Measurements from ENCODE around the gene KATNB1. TPM values are rescaled to one million over a fixed set of nuclear protein-coding genes. Genes with fewer than 3 reads are reported as not detected.

The KATNB1 gene
- total RNA-seq, 2 experiments from 2014 or later, result 21.0 to 22.3 TPM

DNA sequence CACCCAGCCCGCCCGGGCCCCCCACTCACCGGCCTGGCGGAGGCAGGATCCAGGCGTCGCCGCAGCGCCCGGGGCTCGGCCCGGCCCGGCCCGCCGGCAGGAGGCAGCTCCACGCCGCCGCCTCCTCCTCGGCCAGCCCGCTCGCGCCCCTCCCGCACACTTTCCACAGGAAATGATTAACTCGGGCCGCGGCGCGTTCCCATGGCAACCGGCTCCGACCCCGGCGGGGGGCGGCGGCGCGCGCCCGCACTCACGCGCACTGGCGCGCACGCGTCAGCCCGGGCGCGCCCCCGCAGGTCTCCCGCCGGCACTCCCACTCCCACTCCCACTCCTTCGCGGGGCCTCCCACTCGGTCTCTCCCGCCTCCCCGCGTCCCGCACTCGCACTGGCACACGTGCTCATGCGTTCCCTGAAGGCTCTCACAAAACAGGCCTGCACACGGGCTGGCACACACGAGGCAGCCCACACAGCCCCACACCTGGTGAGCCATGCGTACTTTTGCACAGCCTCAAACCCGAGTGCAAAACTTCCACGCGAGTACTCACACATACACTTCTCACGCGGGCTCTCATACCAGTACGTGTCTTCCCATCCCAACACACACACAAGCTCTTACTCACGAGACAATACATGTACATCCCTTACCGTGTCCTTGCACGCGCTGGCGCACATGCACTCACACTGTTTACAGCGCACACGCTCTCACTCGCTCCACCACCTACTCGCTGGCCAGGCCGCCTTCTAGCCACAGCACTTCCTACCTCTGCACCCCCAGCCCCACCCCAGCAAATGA lies 67.0 kb downstream of the KATNB1 start, which contains the start of gene KIFC3:
Gene KIFC3 (minus strand): TSS at position 151 of the 793 bp plus-strand sequence. CDS start 4,248 bp downstream, outside the sequence.
- Mint-ChIP-seq H3K27me3 (peaks cover 38% of the 10 kb centered on the region), H3K4me1 (ENCODE audit: low read depth) (peaks cover 37% of the 10 kb centered on the region), H3K9me3 (no peaks in the 10 kb centered on the region), H3K36me3 (ENCODE audit: low read depth) (no peaks in the 10 kb centered on the region), H3K27ac (no peak within 1 kb of the TSS), H3K4me3 (peak within 1 kb of the TSS; percentile 86)
- peaks cover 36% of the 10 kb centered on the region for H3K4me1 ChIP-seq (ENCODE audit: insufficient read depth, low read length)
- CTCF ChIA-PET, result no interaction called here
- no peaks in the 10 kb centered on the region for H3K9me3 ChIP-seq (ENCODE audit: control insufficient read depth in 1 of 2, insufficient read depth in 1 of 2, low read length in 2 of 2)
- TF ChIP-seq, protein P1, sequence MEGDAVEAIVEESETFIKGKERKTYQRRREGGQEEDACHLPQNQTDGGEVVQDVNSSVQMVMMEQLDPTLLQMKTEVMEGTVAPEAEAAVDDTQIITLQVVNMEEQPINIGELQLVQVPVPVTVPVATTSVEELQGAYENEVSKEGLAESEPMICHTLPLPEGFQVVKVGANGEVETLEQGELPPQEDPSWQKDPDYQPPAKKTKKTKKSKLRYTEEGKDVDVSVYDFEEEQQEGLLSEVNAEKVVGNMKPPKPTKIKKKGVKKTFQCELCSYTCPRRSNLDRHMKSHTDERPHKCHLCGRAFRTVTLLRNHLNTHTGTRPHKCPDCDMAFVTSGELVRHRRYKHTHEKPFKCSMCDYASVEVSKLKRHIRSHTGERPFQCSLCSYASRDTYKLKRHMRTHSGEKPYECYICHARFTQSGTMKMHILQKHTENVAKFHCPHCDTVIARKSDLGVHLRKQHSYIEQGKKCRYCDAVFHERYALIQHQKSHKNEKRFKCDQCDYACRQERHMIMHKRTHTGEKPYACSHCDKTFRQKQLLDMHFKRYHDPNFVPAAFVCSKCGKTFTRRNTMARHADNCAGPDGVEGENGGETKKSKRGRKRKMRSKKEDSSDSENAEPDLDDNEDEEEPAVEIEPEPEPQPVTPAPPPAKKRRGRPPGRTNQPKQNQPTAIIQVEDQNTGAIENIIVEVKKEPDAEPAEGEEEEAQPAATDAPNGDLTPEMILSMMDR (IDR thresholded peaks at IDR 0.05), result no peak
- H3K4me3 ChIP-seq (ENCODE audit: low read length), result peak within 1 kb of the TSS; percentile 37
- POLR2A ChIA-PET, result no interaction called here
- DNase-seq (peak; percentile 15 to 82 (median 56)), ATAC-seq (ENCODE audit: poor library complexity) (peak; percentile 61)
- peaks cover 10 to 16% of the 10 kb centered on the region in 2 experiments for H3K27me3 ChIP-seq (ENCODE audit: control insufficient read depth in 1 of 2, insufficient read depth in 2 of 2, low read length in 2 of 2)
- H3K36me3 ChIP-seq (ENCODE audit: insufficient read depth, low read length), result no peaks in the 10 kb centered on the region
- H3K27ac ChIP-seq (ENCODE audit: low read depth in 1 of 2, low read length in 2 of 2), result no peak within 1 kb of the TSS
- intact Hi-C loops (cut with DNase I, micrococcal nuclease), result loop anchor here in 1 of 2 experiments (5.0 kb wide), 1 partner anchor 200 kb away; the partner anchor contains the start of genes USB1 and ZNF319

DNA sequence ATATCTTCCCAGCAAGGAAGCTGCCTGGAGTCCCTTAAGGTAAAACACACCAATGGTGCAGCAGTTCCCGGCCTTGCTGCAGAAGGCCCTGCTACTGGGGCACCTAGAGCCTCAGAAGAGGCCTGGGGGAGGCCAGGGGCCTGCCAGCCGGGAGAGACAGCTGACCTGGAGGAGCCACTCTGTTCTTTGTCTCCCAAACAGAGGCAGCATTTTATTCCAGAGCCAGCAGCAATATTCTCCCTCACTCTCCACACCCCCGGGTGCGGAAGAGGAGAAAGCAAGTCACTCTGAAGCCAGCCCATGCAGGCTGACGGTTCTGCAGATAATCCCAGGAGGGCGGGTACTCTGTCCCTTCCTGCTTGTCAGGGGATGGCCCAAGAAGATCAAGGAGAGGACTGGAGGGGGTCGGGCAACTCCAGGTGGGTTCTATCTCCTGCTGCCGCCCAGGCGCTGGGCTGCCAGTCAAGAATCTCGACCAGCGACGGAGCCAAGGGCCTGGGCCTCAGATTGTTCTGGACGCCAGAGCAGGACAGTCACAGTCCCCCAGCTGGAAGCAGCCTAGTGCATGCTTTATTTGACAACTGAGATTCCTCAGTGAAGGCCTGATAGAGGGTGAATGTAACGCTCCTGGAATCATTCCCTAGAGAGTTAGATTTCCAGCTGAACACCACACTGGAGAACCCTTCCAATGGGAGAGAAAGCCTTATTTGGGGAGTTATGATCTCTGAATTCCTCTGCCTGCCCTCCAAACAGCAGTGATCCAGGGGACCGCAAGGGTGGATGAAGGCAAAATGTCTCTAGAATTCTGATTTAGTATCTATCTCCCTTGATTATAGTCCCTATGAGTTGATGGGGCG lies 67.8 kb downstream of the KATNB1 start:
- TF ChIP-seq, protein P1 (IDR thresholded peaks at IDR 0.05), result no peak
- intact Hi-C loops (cut with DNase I, micrococcal nuclease), result loop anchor here in 1 of 2 experiments (5.0 kb wide), 1 partner anchor 199 kb away; the partner anchor contains the start of genes USB1 and ZNF319
- DNase-seq, result no peak
- Histone ChIP-seq H3K27ac (ENCODE audit: low read depth in 1 of 2, low read length in 2 of 2) (no peak overlapping the region), H3K4me3 (ENCODE audit: low read length) (no peak overlapping the region), H3K27me3 (ENCODE audit: control insufficient read depth in 1 of 2, insufficient read depth in 2 of 2, low read length in 2 of 2) (peaks cover 10 to 16% of the 10 kb centered on the region in 2 experiments), H3K9me3 (ENCODE audit: control insufficient read depth in 1 of 2, insufficient read depth in 1 of 2, low read length in 2 of 2) (no peaks in the 10 kb centered on the region), H3K4me1 (ENCODE audit: insufficient read depth, low read length) (peaks cover 42% of the 10 kb centered on the region), H3K36me3 (ENCODE audit: insufficient read depth, low read length) (no peaks in the 10 kb centered on the region)
- H3K4me1 Mint-ChIP-seq (ENCODE audit: low read depth), result peaks cover 42% of the 10 kb centered on the region
- peaks cover 43% of the 10 kb centered on the region for H3K27me3 Mint-ChIP-seq
- peak overlapping the region; percentile 86 for H3K4me3 Mint-ChIP-seq
- ChIA-PET POLR2A (no interaction called here), CTCF (no interaction called here)
- no peaks in the 10 kb centered on the region for H3K9me3 Mint-ChIP-seq
- no peak overlapping the region for H3K27ac Mint-ChIP-seq
- H3K36me3 Mint-ChIP-seq (ENCODE audit: low read depth), result no peaks in the 10 kb centered on the region
- ATAC-seq (ENCODE audit: poor library complexity), result no peak

DNA sequence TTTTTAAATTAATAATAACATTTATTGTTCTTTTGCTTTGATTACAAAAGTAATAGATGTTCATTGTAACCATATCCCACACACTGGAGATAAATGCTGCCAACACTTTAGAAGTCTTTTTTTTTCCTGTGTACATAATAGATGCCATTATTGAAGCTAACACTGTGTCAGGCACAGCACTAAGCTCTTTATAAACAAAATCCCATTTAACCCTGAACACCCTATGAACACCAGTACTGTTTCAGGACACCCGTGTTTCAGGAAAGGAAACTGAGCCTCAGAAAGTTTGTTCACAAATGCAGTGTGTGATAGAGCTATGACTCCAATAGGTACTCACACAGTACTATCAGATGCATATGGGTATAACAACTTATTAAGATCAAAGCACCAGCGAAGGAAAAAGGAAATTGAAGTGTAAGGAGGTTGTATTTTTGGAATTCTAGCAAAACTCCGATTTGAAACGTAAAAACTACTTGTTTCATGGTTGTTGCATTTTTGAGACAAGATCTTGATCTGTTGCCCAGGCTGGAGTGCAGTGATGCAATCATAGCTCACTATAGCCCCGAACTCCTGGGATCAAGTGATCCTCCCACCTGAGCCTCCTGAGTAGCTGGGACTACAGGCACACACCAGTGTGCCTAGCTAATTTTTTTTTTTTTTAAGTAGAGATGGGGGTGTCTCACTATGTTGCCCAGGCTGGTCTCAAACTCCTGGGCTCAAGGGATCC lies 68.7 kb downstream of the KATNB1 start:
- DNase-seq, result no peak
- TF ChIP-seq, protein P1 (IDR thresholded peaks at IDR 0.05), result no peak
- Mint-ChIP-seq H3K27me3 (peaks cover 49% of the 10 kb centered on the region), H3K4me3 (no peak overlapping the region), H3K27ac (no peak overlapping the region), H3K36me3 (ENCODE audit: low read depth) (no peaks in the 10 kb centered on the region), H3K4me1 (ENCODE audit: low read depth) (peaks cover 38% of the 10 kb centered on the region), H3K9me3 (no peaks in the 10 kb centered on the region)
- no peak for ATAC-seq (ENCODE audit: poor library complexity)
- POLR2A ChIA-PET, result no interaction called here
- intact Hi-C loops (cut with DNase I, micrococcal nuclease), result loop anchor here in 1 of 2 experiments (5.0 kb wide), 1 partner anchor 198 kb away; the partner anchor contains the start of genes USB1 and ZNF319
- H3K4me1 ChIP-seq (ENCODE audit: insufficient read depth, low read length), result peaks cover 47% of the 10 kb centered on the region
- CTCF ChIA-PET, result no interaction called here
- H3K9me3 ChIP-seq (ENCODE audit: control insufficient read depth in 1 of 2, insufficient read depth in 1 of 2, low read length in 2 of 2), result no peaks in the 10 kb centered on the region
- H3K4me3 ChIP-seq (ENCODE audit: low read length), result no peak overlapping the region
- H3K27ac ChIP-seq (ENCODE audit: low read depth in 1 of 2, low read length in 2 of 2), result no peak overlapping the region
- H3K36me3 ChIP-seq (ENCODE audit: insufficient read depth, low read length), result no peaks in the 10 kb centered on the region
- H3K27me3 ChIP-seq (ENCODE audit: control insufficient read depth in 1 of 2, insufficient read depth in 2 of 2, low read length in 2 of 2), result peaks cover 13 to 16% of the 10 kb centered on the region in 2 experiments

All from CD4-positive, alpha-beta T cell (primary cell).